Measurements from ENCODE around the gene RDM1. TPM values are rescaled to one million over a fixed set of nuclear protein-coding genes. Genes with fewer than 3 reads are reported as not detected.

The RDM1 gene
- total RNA-seq, 1 donor from 2014 or later = 2.9 TPM

DNA sequence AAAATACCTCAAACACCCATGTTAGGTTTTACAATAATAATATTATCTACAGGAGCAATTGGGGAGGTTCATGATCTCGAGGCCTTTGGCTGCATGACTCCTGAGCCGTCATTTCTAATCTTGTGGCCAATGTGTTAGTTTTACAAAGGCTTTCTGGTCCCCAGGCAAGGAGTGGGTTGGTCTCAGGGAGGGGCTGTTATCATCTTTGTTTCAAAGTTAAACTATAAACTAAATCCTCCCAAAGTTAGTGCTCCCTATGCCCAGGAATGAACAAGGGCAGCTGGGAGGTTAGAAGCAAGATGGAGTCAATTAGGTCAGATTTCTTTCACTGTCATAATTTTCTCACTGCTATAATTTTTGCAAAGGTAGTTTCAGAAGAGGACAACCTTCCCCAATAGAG, 41.3 kb downstream of the RDM1 start:
- Mint-ChIP-seq H3K4me1 (peaks cover 46% of the 10 kb centered on the region), H3K36me3 (ENCODE audit: low read depth) (peaks cover 3% of the 10 kb centered on the region), H3K4me3 (peak overlapping the region; percentile 28), H3K27ac (peak overlapping the region; percentile 75), H3K27me3 (no peaks in the 10 kb centered on the region), H3K9me3 (peaks cover 4% of the 10 kb centered on the region)
- no peak for DNase-seq
- intact Hi-C loops (cut with micrococcal nuclease) = loop anchor here (1.0 kb wide), 2 partner anchors 9 kb away; partner anchors contain the start of gene CCL5

DNA sequence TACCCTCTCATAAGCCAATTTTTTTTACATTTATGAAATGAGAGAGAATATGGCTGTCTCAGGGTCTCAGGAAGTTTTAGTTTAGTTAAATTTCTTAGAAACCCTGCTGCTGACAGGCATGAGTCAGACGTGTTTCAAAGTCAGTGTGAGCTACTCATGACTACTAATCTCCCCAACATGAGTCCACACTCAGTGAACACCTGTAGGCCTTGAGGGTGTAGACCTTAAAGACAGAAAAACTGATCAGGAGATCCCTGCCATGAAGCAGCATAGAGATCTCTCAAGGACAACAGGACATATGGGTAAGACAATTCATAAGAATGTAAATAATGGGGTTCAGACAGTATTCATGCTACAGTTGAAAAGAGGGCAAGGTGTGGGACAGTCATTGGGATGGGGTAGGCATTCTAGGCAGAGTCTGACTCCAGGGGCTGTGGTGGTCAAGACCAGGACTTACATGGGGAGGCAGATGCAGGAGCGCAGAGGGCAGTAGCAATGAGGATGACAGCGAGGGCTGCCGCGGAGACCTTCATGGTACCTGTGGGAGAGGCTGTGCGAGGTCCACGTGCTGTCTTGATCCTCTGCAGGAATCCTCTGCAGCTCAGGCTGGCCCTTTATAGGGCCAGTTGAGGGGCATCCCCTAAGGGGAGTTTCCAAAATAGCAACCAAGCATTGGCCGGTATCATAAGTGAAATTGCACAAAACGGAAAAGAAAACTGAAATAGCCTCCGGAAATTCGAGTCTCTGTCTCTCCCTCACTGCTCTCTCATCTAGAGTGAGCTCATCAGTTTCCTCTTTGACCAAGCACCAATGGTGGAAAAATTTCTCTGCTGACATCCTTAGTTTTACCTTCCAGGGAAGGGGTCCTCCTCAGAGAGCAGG, 50.6 kb downstream of the RDM1 start, which contains the start of gene CCL5:
Gene CCL5, minus strand, starts transcription at position 588 of the 882 bp plus-strand sequence.
- H3K27me3 Mint-ChIP-seq = no peaks in the 10 kb centered on the region
- no peaks in the 10 kb centered on the region for H3K9me3 Mint-ChIP-seq
- H3K36me3 Mint-ChIP-seq (ENCODE audit: low read depth) = peaks cover 14% of the 10 kb centered on the region
- DNase-seq = peak; percentile 89
- peak within 1 kb of the TSS; percentile 92 for H3K27ac Mint-ChIP-seq
- H3K4me1 Mint-ChIP-seq = peaks cover 50% of the 10 kb centered on the region
- peak within 1 kb of the TSS; percentile 78 for H3K4me3 Mint-ChIP-seq
- intact Hi-C loops (cut with micrococcal nuclease) = loop anchor here (1.0 kb wide), 2 partner anchors 9 to 16 kb away; no protein-coding TSS in a partner anchor

DNA sequence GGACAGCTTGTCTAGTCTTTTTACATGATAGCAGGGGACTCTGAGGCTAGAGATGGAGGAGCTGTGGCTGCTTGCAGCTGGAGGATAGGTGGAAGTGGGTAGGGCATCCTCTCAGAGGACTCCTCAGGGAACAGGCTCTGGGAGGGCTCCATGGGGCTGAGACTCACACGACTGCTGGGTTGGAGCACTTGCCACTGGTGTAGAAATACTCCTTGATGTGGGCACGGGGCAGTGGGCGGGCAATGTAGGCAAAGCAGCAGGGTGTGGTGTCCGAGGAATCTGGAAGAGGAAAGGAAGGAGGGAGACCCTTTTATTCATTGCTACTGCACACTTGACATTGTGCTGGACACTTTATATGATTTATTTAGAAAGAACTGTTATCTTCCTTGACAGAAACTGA, 52.2 kb downstream of the RDM1 start:
- DNase-seq = no peak
- peaks cover 18% of the 10 kb centered on the region for H3K36me3 Mint-ChIP-seq (ENCODE audit: low read depth)
- H3K9me3 Mint-ChIP-seq = no peaks in the 10 kb centered on the region
- intact Hi-C loops (cut with micrococcal nuclease) = no loop called here
- H3K4me3 Mint-ChIP-seq = peak overlapping the region; percentile 40
- H3K27me3 Mint-ChIP-seq = no peaks in the 10 kb centered on the region
- peaks cover 52% of the 10 kb centered on the region for H3K4me1 Mint-ChIP-seq
- peak overlapping the region; percentile 65 for H3K27ac Mint-ChIP-seq

DNA sequence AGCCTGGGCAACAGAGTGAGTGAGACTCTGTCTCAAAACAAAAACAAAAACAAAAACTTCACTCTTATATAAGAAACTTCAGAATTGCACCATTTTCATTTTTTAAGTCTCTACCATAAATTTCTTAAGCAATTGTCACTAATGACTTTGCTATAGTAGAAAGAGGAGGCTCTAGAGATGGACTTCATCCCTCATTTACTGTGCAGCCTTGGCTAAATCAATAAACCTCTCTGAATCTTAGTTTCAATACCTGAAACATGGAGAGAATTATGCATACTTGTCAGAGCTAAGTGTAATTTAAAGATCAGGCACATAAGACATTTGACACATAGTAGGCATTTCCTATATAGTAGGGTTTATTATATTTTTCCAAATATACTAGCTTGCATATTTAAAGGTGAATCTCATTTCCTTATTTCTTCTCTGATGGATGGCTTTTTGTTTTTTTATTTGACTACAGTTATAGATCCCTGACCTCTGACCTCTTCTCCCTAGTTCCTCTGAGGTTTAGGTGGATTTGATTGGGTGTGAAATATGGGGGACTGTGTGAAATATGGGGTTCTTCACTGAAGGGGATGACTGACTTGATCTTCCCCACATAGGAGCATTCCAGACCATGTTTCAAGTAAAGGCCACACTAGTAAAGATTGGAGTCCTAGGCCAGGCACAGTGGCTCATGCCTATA, 53.1 kb downstream of the RDM1 start:
- no peaks in the 10 kb centered on the region for H3K27me3 Mint-ChIP-seq
- intact Hi-C loops (cut with micrococcal nuclease) = no loop called here
- no peaks in the 10 kb centered on the region for H3K9me3 Mint-ChIP-seq
- H3K4me3 Mint-ChIP-seq = peak overlapping the region; percentile 9
- no peak for DNase-seq
- H3K4me1 Mint-ChIP-seq = peaks cover 52% of the 10 kb centered on the region
- peaks cover 20% of the 10 kb centered on the region for H3K36me3 Mint-ChIP-seq (ENCODE audit: low read depth)
- H3K27ac Mint-ChIP-seq = no peak overlapping the region

DNA sequence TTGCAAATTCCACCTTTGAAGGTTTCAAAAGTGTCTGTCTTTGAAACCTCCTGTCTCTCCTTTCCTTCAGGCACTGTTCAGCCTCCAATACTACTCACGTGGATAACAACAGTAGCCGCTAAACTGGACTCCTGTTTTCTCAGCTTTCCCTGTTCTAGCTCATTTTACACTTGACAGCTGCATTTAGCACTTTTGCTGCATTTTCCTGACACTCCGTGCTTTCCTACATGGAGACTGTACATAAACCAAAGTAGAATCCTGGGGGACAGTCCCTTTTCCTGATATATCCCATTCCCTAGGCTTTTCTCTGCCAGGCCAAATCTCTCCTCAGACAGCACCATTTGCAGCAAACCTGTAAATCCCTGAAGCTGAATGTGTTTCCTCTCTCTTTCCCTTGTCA, 54.0 kb downstream of the RDM1 start:
- Mint-ChIP-seq H3K27me3 (no peaks in the 10 kb centered on the region), H3K36me3 (ENCODE audit: low read depth) (peaks cover 25% of the 10 kb centered on the region), H3K27ac (peak overlapping the region; percentile 64), H3K4me3 (peak overlapping the region; percentile 17), H3K4me1 (peaks cover 57% of the 10 kb centered on the region), H3K9me3 (no peaks in the 10 kb centered on the region)
- intact Hi-C loops (cut with micrococcal nuclease) = no loop called here
- DNase-seq = no peak

DNA sequence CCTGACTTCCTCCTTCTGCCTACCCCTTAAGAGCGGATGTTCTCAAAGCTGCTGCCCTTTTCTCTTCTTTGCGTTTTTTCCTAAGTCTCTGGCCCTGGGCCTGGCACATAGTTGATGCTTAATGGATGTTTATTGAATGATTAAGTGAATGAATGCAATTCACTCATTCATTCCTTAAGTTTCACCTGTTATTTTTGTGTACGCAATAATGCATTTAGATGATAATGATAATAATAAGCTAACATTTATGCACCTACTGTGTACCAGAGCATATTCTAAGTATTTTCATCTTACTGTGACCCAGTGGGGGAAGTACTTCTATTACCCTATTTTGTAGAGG, 54.8 kb downstream of the RDM1 start:
- Mint-ChIP-seq H3K9me3 (no peaks in the 10 kb centered on the region), H3K4me3 (peak overlapping the region; percentile 58), H3K27me3 (no peaks in the 10 kb centered on the region), H3K36me3 (ENCODE audit: low read depth) (peaks cover 25% of the 10 kb centered on the region), H3K27ac (peak overlapping the region; percentile 87), H3K4me1 (peaks cover 61% of the 10 kb centered on the region)
- no peak for DNase-seq
- intact Hi-C loops (cut with micrococcal nuclease) = no loop called here

DNA sequence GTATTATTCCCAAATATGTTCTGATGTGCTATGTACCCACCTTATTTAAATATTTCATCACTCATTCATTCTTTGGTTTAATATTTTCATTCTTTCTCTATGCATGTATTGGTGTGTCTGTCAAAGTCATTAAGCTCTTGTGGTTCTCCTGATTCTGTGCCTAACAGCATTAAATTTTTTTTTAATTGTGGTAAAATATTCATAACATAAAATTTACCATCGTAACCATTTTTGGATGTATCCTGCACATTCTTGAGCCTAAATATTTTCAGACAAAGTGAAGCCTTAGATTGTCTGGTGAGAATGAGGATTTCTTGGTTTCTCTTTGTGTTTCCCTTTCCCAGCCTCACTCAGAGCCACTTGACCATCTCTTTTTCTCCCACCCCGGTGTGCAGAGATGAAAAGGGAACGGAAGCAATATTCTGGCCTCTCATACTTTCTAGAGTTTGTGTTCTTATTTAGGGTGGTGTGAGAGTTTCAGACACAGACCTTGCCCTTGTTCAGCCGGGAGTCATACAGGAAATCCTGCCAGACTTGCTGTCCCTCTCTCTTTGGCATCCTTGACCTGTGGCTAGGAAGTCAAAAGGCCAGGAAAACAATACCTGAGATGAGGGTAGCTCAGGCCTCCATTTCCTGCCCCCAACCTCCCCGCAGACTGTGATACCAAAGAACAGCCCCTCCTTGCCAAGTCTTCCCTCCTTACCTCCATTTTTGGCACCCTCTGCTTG, 55.3 kb downstream of the RDM1 start:
- Mint-ChIP-seq H3K36me3 (ENCODE audit: low read depth) (peaks cover 25% of the 10 kb centered on the region), H3K9me3 (no peaks in the 10 kb centered on the region), H3K4me1 (peaks cover 57% of the 10 kb centered on the region), H3K27me3 (no peaks in the 10 kb centered on the region), H3K27ac (peak overlapping the region; percentile 87), H3K4me3 (peak overlapping the region; percentile 58)
- intact Hi-C loops (cut with micrococcal nuclease) = no loop called here
- no peak for DNase-seq

DNA sequence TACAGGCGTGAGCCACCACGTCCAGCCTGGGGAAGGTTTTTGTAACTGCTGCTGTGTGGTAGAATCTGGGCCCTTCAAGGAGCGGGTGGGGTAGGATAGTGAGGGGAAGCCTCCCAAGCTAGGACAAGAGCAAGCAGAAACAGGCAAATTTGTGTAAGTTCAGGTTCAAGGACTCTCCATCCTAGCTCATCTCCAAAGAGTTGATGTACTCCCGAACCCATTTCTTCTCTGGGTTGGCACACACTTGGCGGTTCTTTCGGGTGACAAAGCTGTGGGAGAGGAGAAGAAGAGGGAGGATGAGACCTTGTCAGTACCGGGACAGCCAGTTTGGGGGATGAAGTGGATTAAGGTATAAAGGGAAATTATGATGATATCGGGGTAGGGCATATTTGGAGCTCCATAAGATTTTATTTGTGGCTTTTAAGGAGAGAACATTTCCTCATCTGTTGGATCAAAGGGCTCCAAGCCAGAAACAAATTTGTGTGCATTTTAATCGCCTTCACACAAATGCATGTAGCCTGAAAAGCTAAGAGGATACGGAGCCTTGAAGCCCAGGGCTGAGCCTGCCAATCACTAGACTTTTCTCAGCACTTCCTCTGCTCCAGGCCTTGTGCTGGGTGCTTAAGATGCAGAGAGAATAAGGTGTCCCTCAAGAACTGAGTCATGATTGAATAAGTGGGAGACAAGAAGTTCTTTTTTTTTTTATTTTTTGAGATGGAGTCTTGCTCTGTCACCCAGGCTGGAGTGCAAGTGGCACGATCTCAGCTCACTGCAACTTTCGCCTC, 58.2 kb downstream of the RDM1 start:
- intact Hi-C loops (cut with micrococcal nuclease) = no loop called here
- peaks cover 20% of the 10 kb centered on the region for H3K36me3 Mint-ChIP-seq (ENCODE audit: low read depth)

DNA sequence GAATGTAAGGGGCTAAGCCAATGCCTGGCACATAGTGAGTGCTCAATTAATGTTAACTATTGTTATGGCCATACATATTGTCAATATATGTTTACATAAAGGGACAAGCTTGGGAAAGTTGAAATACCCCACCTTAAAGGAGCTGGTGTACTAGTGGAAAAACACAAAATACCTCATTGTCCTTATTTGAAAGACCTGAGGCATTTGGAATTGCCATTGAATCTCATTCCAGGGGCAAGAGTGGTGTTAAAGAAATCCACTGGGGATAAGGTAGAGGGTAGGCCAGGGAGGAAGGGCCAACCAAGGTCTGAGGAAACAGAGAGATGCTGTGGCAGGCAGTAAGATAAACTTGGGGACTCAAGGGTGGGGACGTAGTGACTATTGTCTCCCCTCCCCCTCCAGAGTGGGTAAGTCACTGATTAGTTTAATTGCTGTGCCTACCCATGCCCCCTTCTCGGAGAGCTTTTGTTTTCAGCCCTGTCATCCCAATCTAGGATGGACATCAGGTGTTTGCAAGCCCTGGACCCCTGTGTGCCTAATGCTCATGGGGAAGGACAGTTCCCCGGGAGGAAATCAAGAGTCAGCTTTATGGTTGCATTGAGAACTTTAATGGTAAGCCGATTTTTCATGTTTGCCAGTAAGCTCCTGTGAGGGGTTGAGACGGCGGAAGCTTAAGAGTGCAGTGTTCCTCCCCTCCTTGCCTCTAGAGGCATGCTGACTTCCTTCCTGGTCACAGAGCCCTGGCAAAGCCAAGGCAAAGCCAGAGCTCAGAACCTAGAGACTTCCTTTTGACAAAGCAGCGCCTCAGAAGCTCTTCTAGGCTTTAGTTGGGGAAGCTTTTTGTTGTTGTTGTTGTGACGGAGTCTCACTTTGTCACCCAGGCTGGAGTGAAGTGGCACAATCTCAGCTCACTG, 59.4 kb downstream of the RDM1 start:
- H3K27me3 Mint-ChIP-seq = no peaks in the 10 kb centered on the region
- intact Hi-C loops (cut with micrococcal nuclease) = no loop called here
- peaks cover 16% of the 10 kb centered on the region for H3K36me3 Mint-ChIP-seq (ENCODE audit: low read depth)
- no peak overlapping the region for H3K27ac Mint-ChIP-seq
- peak; percentile 82 for DNase-seq
- no peak overlapping the region for H3K4me3 Mint-ChIP-seq
- peaks cover 42% of the 10 kb centered on the region for H3K4me1 Mint-ChIP-seq
- H3K9me3 Mint-ChIP-seq = no peaks in the 10 kb centered on the region

More for the DNA sequence above, 58.2 kb downstream of the RDM1 start:
- DNase-seq = no peak
- Mint-ChIP-seq H3K9me3 (no peaks in the 10 kb centered on the region), H3K4me3 (no peak overlapping the region), H3K27me3 (no peaks in the 10 kb centered on the region), H3K27ac (peak overlapping the region; percentile 4), H3K4me1 (peaks cover 46% of the 10 kb centered on the region)

DNA sequence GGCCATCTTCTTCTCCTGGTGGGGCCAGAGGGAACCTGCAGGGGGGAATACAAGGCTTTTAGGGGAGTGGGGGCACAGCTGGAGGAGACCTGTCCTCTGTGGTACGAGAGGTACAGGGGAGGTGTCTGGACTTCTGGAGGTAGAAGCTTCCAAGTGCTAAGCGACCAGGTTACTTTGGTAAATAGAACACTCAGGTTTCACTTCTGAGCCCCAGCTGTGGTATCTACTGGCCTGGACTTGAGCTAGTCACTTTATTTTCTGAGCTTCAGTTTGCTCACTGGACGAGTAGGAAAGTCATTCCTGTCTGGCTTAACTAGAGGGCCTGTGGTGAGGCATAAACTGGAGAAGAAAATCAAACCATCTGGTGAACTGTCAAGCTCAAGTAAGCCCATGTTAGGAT, 61.8 kb downstream of the RDM1 start, which contains the start of gene HEATR9:
Gene HEATR9, minus strand, starts transcription at position 155 of the 400 bp plus-strand sequence. Its CDS starts 149 bp downstream, at position 6.
- H3K27ac Mint-ChIP-seq = no peak within 1 kb of the TSS
- H3K9me3 Mint-ChIP-seq = no peaks in the 10 kb centered on the region
- DNase-seq = no peak
- no peaks in the 10 kb centered on the region for H3K27me3 Mint-ChIP-seq
- intact Hi-C loops (cut with micrococcal nuclease) = no loop called here
- H3K4me1 Mint-ChIP-seq = peaks cover 44% of the 10 kb centered on the region
- H3K36me3 Mint-ChIP-seq (ENCODE audit: low read depth) = peaks cover 10% of the 10 kb centered on the region
- H3K4me3 Mint-ChIP-seq = no peak within 1 kb of the TSS

All from activated CD4-positive, alpha-beta T cell treated with anti-CD3 and anti-CD28 coated beads, Interleukin-2, amount 10 ng/mL, durations not matched to agents 24 days and 14 days (primary cell).